Measurements from ENCODE around the gene UAP1L1.
"Not testable (repeated sequence)": the region's sequence is repeated elsewhere in the genome, so short reads cannot be mapped to it uniquely, and the experiment has no call there.

UAP1L1 gene

GRCh38 chr9:137077010-137077747 lies at the start of gene UAP1L1:
TSS of gene UAP1L1 (plus strand) at chr9:137077517. CDS start at chr9:137077533, 16 bp downstream.
- DNase-seq = no peak

- DNase-seq = peak; percentile 52
Measured at GRCh38 chr9:137028263-137029057, 48.9 kb upstream of the UAP1L1 start.

GRCh38 chr9:137029058-137029936 lies 48.0 kb upstream of the UAP1L1 start:
- DNase-seq = peak; percentile 60 to 69

- DNase-seq = no peak
Measured at GRCh38 chr9:137030006-137030405, 47.3 kb upstream of the UAP1L1 start.

- DNase-seq = no peak
Measured at GRCh38 chr9:137030538-137031527, 46.5 kb upstream of the UAP1L1 start.

GRCh38 chr9:137031904-137032640 lies 45.2 kb upstream of the UAP1L1 start, which contains the start of gene FUT7:
TSS of gene FUT7 (minus strand) at chr9:137032088. CDS start at chr9:137031991, 97 bp downstream.
- no peak for DNase-seq

GRCh38 chr9:137032858-137033257 lies 44.5 kb upstream of the UAP1L1 start:
- no peak for DNase-seq

- not testable (repeated sequence) for DNase-seq
Measured at GRCh38 chr9:137033481-137033880, 43.8 kb upstream of the UAP1L1 start.

- no peak for DNase-seq
Measured at GRCh38 chr9:137034039-137034708, 43.1 kb upstream of the UAP1L1 start.

GRCh38 chr9:137034709-137035506 lies 42.4 kb upstream of the UAP1L1 start:
- DNase-seq = peak; percentile 85

GRCh38 chr9:137035507-137035834 lies 41.8 kb upstream of the UAP1L1 start:
- no peak for DNase-seq

- DNase-seq = no peak
Measured at GRCh38 chr9:137035937-137036336, 41.4 kb upstream of the UAP1L1 start.

GRCh38 chr9:137037035-137037434 lies 40.3 kb upstream of the UAP1L1 start:
- no peak for DNase-seq

- no peak for DNase-seq
Measured at GRCh38 chr9:137037483-137037882, 39.8 kb upstream of the UAP1L1 start.

GRCh38 chr9:137038916-137039315 lies 38.4 kb upstream of the UAP1L1 start:
- no peak for DNase-seq

- no peak for DNase-seq
Measured at GRCh38 chr9:137039611-137040366, 37.5 kb upstream of the UAP1L1 start.

GRCh38 chr9:137040568-137040967 lies 36.7 kb upstream of the UAP1L1 start:
- no peak for DNase-seq

GRCh38 chr9:137041124-137041523 lies 36.2 kb upstream of the UAP1L1 start:
- DNase-seq = no peak

Measured in activated CD4-positive, alpha-beta T cell treated with anti-CD3 and anti-CD28 coated beads, Interleukin-2, amount 50 U/mL, for 4 hours (primary cell).